HFF-Myc (cell line): Measurements from ENCODE around the gene GRM8.

Source experiments
- DNase-seq: peaks from one replicate; pipeline ENCODE4 v3.0.0-alpha.2; 2011; ENCODE audit warnings: low read depth; ENCODE audit errors: extremely low read depth
- H3K4me3 ChIP-seq: replicated peaks from 2 replicates; pipeline ENCODE4 v1.5.1; 2011; ENCODE audit warnings: low read depth, mild to moderate bottlenecking, control low read depth, low read length
- TF ChIP-seq, protein P1 (sequence below): IDR thresholded peaks from 2 replicates; pipeline ENCODE4 v1.5.1; 2012; ENCODE audit warnings: mild to moderate bottlenecking, low read depth, low read length, control low read depth; ENCODE audit errors: missing control alignments

GRM8 gene

DNA sequence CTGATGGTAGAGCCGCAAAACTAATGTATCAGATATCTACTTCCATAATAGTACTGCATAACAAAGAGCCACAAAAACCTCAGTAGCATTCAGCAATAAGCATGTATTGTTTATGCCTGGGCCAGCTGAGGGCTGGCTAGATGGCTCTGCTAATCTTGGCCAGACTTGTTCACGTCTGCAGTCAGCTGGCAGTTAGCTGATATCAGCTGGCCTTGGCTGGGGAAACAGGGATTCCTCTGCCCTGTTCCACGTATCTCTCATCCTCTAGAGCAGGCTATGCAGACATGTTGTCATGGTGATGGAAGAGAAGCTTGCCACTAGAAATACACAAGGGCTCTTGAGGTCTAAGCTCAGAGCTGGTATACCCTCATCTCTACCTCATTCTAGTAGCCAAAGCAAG is 62.9 kb downstream of the GRM8 start:
- H3K4me3 ChIP-seq, result no peak overlapping the region
- no peak for DNase-seq
- TF ChIP-seq, protein P1, sequence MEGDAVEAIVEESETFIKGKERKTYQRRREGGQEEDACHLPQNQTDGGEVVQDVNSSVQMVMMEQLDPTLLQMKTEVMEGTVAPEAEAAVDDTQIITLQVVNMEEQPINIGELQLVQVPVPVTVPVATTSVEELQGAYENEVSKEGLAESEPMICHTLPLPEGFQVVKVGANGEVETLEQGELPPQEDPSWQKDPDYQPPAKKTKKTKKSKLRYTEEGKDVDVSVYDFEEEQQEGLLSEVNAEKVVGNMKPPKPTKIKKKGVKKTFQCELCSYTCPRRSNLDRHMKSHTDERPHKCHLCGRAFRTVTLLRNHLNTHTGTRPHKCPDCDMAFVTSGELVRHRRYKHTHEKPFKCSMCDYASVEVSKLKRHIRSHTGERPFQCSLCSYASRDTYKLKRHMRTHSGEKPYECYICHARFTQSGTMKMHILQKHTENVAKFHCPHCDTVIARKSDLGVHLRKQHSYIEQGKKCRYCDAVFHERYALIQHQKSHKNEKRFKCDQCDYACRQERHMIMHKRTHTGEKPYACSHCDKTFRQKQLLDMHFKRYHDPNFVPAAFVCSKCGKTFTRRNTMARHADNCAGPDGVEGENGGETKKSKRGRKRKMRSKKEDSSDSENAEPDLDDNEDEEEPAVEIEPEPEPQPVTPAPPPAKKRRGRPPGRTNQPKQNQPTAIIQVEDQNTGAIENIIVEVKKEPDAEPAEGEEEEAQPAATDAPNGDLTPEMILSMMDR, result no peak

DNA sequence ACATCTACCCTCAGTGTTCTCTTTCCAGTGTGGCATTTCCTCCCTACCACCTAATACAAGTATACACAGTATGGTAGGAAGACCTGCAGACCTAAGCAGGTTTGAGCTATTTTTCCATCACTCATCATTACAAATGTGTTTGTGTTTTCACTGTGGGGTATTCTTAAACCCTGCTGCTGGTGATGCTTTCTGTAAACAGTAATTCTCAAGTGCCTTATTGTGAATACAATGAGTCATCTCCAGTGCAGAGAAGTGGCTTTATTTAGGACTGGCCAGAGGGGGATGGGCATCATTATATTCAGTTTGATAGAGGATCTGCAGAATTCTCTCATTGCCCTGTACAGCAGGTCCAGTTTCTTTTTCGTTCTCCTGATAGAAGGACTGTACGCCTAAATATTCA is 63.7 kb downstream of the GRM8 start:
- no peak overlapping the region for H3K4me3 ChIP-seq
- no peak for DNase-seq
- TF ChIP-seq, protein P1, result no peak

DNA sequence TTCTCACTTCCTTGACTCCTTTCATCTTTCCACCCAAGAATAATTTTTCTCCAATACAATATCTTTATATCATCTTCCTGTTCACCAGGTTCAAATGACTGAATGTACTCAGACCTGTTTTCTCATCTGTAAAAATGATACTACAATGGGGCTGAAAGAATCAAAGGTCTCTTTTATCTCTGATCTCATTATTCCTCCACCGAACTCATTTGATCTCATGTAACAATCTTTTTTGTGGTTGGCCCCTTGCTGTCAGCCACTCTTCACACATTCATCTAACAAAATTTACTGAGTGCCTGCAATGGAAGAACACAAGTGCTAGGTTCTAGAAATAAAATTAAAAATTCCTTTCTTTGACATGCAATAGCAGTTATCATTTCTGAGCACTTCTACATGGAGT is 65.0 kb downstream of the GRM8 start:
- DNase-seq, result no peak
- no peak overlapping the region for H3K4me3 ChIP-seq
- TF ChIP-seq, protein P1, result no peak

DNA sequence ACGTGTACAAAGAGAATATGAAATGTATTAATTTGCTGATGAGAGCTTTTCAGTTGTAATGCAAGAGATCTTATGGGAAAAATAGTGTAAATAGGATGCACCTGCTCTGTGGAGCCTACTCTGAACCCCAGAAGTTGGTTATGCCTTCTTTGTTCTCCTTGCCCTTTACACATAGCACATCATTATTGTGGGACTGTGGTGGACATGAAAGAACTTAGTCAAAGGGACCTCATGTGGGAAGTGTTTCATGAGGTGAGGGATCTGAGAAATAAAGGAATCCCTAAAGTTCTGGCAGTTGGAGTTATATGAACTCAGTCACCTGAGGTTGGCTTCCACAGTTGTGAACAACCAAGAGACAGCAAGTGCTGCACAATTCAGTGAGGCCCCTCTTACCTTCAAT is 66.1 kb downstream of the GRM8 start:
- no peak for DNase-seq
- no peak overlapping the region for H3K4me3 ChIP-seq
- TF ChIP-seq, protein P1, result no peak

DNA sequence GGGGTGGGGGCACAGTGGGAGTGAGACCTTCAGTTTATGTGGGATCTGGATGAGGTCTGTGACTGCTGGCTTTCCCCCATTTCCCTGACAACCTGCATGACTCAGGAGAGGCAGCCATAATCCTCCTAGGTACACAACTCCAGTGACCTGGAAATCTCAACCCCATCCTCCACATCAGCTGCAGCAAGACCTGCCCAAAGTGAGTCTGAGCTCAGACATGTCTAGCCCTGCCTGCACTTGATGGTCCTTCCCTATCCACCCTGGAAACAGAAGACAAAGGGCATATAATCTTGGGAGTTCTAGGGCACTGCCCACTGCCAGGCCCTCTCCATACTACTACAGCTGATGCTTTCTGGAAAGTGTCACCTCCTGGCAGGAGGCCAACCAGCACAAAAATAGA is 75.6 kb downstream of the GRM8 start:
- DNase-seq, result no peak
- no peak overlapping the region for H3K4me3 ChIP-seq
- TF ChIP-seq, protein P1, result no peak

DNA sequence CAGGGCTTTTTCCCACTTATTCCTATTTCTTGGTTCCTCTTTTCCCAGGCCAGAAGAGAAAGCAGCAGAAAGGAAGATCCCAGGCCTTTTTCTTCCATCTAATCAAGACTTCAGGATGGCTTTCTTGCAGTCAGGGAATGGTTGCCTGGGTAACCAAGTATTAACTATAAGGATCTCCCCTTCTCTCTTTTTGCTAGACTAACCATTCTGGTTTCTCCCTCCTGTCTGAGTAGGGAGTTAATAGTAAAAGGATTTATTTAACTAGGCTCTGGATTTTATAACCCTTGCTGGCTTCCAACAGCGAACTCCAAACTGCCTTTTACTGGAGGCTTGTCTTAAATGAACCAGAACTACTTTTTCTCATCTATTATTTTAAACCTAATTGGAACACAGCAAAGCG is 90.4 kb downstream of the GRM8 start:
- DNase-seq, result no peak
- TF ChIP-seq, protein P1, result no peak
- H3K4me3 ChIP-seq, result no peak overlapping the region

DNA sequence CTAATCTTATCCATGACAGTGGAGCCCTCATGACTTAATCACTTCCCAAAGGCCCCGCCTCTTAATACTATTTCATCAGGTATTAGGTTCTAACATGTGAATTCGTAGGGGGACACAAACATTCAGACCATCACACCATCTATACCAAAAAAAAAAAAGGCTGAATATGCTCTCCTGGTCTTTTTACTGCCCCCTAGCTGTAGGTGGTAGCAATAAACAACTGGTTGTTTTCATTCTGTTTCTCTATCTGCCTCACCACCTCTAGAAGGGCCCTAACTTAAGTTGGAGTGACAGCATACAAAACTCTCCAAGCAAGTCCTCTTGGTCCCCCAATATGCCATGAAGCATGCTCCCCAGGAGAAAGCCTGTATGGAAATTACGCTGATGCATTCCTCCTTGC is 94.1 kb downstream of the GRM8 start:
- TF ChIP-seq, protein P1, result no peak
- H3K4me3 ChIP-seq, result no peak overlapping the region
- no peak for DNase-seq
